GM12874 (cell line): ENCODE results near the gene CDKN2AIP.

ENCODE experiments used
- TF ChIP-seq, protein P1 (sequence below): IDR thresholded peaks from 2 replicates; pipeline ENCODE4 v1.5.1; 2011; ENCODE audit warnings: low read depth, mild to moderate bottlenecking, control low read depth, low read length, moderate library complexity; ENCODE audit not compliant: insufficient read depth

The CDKN2AIP gene

GRCh38 chr4:183407635-183408464, 36.6 kb upstream of the CDKN2AIP start:
- TF ChIP-seq, protein P1, sequence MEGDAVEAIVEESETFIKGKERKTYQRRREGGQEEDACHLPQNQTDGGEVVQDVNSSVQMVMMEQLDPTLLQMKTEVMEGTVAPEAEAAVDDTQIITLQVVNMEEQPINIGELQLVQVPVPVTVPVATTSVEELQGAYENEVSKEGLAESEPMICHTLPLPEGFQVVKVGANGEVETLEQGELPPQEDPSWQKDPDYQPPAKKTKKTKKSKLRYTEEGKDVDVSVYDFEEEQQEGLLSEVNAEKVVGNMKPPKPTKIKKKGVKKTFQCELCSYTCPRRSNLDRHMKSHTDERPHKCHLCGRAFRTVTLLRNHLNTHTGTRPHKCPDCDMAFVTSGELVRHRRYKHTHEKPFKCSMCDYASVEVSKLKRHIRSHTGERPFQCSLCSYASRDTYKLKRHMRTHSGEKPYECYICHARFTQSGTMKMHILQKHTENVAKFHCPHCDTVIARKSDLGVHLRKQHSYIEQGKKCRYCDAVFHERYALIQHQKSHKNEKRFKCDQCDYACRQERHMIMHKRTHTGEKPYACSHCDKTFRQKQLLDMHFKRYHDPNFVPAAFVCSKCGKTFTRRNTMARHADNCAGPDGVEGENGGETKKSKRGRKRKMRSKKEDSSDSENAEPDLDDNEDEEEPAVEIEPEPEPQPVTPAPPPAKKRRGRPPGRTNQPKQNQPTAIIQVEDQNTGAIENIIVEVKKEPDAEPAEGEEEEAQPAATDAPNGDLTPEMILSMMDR, result no peak

DNA sequence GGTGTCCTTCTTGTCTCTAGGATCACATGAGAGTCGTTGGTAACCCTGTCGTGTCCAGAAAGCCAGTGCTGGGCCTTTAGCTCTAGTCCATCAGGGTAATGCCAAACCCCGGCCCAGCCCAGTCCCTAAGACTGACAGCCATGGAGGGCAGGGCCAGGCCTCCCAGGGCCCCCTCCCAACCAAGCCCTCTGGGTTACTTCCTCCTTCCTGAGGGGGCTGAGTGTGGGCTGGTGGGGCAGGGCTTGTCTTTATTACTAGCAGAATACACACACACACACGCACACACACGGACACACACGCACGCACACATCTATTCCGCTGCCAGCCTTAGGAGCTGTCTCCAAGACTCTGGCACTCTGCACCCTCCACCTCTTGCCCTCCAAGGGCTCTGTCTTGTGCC, 35.6 kb upstream of the CDKN2AIP start:
- TF ChIP-seq, protein P1, result no peak

GRCh38 chr4:183409483-183409882, 35.0 kb upstream of the CDKN2AIP start:
- TF ChIP-seq, protein P1, result no peak

- TF ChIP-seq, protein P1, result no peak
Measured at GRCh38 chr4:183409934-183410333, 34.5 kb upstream of the CDKN2AIP start.

DNA sequence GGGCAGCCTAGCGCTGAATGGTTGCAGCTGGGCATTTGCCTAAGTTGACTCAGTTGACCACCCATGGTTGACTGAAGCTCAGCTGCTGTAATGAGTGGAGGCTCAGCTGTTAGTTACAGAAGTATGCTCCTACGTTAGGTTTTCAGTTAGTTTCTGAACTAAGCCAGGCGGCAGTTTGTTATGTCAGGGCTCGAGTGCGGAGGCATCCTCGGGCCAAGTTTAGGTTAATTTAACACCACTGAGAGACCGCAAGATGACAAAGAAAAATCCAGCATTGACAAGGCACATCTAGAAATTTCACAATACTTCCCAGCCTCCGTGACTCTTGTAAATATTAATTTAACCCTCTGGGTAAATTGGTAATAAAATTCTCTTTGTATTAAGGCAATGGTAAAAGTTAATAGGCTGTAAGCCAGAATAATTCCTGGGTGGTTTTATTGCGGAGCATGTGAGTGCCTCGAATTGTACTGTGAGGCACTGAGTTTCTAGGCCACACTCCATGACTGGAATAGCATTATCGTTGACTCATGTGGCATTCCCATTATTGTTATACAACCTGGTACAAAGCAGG, 33.1 kb upstream of the CDKN2AIP start:
- TF ChIP-seq, protein P1, result no peak

- TF ChIP-seq, protein P1, result no peak
Measured at GRCh38 chr4:183412821-183413220, 31.6 kb upstream of the CDKN2AIP start.

DNA sequence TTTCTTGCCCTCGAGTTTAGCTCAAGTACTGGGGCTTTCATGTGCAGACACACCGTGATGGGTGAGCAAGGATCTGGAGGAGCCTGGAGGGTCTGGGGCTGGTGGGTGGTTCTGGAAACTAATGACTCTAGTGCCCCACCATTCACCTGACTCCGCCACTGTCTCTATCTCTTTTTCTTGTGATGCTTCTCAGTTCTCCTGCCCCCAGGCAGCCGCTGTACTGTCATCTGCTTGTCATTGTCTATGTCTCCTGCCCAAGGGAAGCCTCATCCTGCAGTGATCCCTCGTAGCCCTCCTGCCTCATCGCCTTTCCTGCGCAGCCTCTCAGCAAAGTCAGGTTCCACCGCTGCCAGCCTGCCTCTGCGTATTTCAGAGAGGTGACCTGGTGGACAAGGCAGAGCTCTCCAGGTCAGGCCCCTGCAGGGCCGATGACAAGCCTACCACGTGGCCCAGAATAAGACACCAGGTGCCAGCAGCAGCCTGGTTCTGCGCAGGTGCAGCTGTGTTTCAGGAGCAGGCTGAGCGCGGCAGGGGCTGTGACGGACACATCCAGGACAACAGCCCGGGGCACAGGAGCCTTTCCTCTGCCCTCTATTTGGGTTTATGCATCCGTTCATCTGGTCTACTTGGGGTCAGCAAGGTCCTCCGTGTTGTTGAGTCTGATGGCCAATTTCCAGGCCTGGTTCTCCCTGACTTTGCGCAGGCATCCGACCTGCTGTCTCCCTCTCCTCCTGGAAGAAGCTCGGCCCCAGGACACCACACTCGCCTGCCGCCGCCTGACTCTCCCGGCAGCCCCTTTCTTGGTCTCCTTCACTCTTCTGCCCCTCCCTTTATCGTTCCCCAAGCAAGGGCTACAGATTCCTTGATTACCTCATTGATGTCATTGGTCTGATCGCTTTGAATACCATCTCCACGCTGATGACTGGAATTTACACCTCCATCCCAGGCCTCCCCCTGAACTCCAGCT, 30.9 kb upstream of the CDKN2AIP start:
- TF ChIP-seq, protein P1, result no peak
